Measurements from ENCODE around the gene PPARG. TPM values are rescaled to one million over a fixed set of nuclear protein-coding genes. Genes with fewer than 3 reads are reported as not detected.

Gene PPARG
- total and polyA plus RNA-seq, 2 of the 13 experiments (the other 11 are each of a cell fraction or from before 2014, with no cell fraction given) = 13.9 to 58.3 TPM

GRCh38 chr3:12444582-12445471, 156.0 kb downstream of the PPARG start (continued):
- TF ChIP-seq DNMT3B (CRISPR knock-in tag; conservative IDR thresholded peaks at IDR 0.05) = no peak
- no peak for TF ChIP-seq SIN3B (IDR thresholded peaks at IDR 0.05; ENCODE audit: low read length)
- TF ChIP-seq ZSCAN22 (CRISPR knock-in tag; IDR thresholded peaks at IDR 0.05) = no peak
- TF ChIP-seq ZBED4 (CRISPR knock-in tag; IDR thresholded peaks at IDR 0.05; ENCODE audit: borderline replicate concordance) = no peak
- TF ChIP-seq MIER2 (CRISPR knock-in tag; IDR thresholded peaks at IDR 0.05) = no peak
- TF ChIP-seq CHCHD3 (CRISPR knock-in tag; IDR thresholded peaks at IDR 0.05) = no peak
- no peak; the same call in 1 of the 2 replicates for TF ChIP-seq ELF1 (CRISPR knock-in tag; IDR thresholded peaks at IDR 0.05)
- 0 out of 2 replicates have a peak, but pooled peaks have one; percentile 46 for TF ChIP-seq KLF12 (CRISPR knock-in tag; IDR thresholded peaks at IDR 0.05; ENCODE audit: borderline replicate concordance)
- peak; percentile 94 for TF ChIP-seq ZNF687 (CRISPR knock-in tag; IDR thresholded peaks at IDR 0.05)
- TF ChIP-seq TRAFD1 (CRISPR knock-in tag; IDR thresholded peaks at IDR 0.05; ENCODE audit: borderline replicate concordance) = no peak
- peak; percentile 16; the same call in 1 of the 2 replicates for TF ChIP-seq TFE3 (CRISPR knock-in tag; IDR thresholded peaks at IDR 0.05)
- peak; percentile 92 for TF ChIP-seq PHF21A (CRISPR knock-in tag; IDR thresholded peaks at IDR 0.05)
- no peak for TF ChIP-seq ZNF780A (CRISPR knock-in tag; IDR thresholded peaks at IDR 0.05)
- TF ChIP-seq TAF1 (CRISPR knock-in tag; IDR thresholded peaks at IDR 0.05) = peak; percentile 41; the same call in 1 of the 2 replicates
- no peak for TF ChIP-seq NR2F1 (CRISPR knock-in tag; IDR thresholded peaks at IDR 0.05)
- peak; percentile 51; the same call in 1 of the 2 replicates for TF ChIP-seq HDAC2 (CRISPR knock-in tag; IDR thresholded peaks at IDR 0.05)
- TF ChIP-seq SAP130 (CRISPR knock-in tag; IDR thresholded peaks at IDR 0.05; ENCODE audit: low read depth) = peak; percentile 50
- no peak for TF ChIP-seq RBM22 (optimal IDR thresholded peaks at IDR 0.05; ENCODE audit: low read length)

Data from HepG2 (cell line).